ENCODE data around the gene CDK9. TPM values are rescaled to one million over a fixed set of nuclear protein-coding genes. Genes with fewer than 3 reads are reported as not detected.

The CDK9 gene
- total and polyA plus RNA-seq, 10 of the 15 experiments (the other 5 are each of a cell fraction or from before 2014, with no cell fraction given): 7.3 to 92.6 (median 51.6) TPM

DNA sequence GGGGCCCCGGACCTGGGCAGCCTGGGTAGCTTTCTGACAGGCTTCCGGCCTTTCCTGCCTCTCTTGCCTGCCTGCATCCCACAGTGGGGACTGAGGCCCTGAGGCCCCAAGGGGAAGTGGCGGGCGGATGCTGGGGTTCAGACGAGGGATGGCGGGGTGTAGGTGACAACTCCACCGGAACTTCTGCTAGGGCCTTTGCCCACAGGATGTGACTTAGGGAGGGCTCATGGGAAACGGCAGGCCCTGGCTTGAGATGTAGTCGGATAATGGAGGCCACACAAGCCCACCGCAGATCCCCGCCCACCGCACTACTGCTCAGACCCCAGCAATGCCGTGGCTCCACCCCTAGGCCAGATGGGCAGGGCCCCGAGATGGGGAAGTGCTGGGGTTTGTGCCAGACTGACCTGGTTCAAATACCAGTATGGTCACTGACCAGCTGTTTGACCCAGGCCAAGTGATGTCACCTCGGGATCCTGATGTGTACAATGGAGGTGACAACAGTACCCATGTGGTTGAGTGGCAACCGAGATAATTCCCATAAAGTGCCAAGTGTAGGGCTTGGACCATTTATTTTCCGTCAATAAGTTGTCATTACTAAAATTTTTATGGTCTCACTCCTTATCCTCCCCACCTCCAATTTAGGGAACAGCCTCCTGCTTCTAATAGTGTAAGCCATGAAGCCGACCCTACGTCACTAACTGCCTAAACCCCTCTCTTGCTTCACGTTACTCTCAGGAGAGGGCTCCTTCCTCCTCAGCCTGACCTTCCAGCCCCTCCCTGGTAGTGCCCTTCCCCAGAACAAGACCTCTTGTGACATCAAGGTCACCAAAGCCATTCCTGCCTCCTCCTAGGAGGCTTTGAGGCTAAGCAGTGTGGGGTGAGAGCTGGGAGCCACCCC lies 2.5 kb upstream of the CDK9 start (continued):
- TF ChIP-seq BHLHE40 (IDR thresholded peaks at IDR 0.05; ENCODE audit: borderline replicate concordance in 1 of 2, low read depth in 2 of 2, low read length in 1 of 2) (no peak), MTA2 (IDR thresholded peaks at IDR 0.05; ENCODE audit: low read depth) (peak; percentile 31; the same call in 1 of the 2 replicates), JUND (IDR thresholded peaks at IDR 0.05; ENCODE audit: low read depth, low read length) (no peak), BACH1 (IDR thresholded peaks at IDR 0.05; ENCODE audit: borderline replicate concordance) (0 out of 2 replicates have a peak, but pooled peaks have one; percentile 8), RFX5 (IDR thresholded peaks at IDR 0.05; ENCODE audit: low read depth, low read length) (no peak), NRF1 (conservative IDR thresholded peaks at IDR 0.05; ENCODE audit: low read depth, low read length) (no peak), ZNF217 (IDR thresholded peaks at IDR 0.05) (no peak), EGR1 (IDR thresholded peaks at IDR 0.05; ENCODE audit: borderline replicate concordance in 1 of 2, low read depth in 2 of 2, low read length in 2 of 2) (no peak), FOXK2 (IDR thresholded peaks at IDR 0.05) (no peak), IRF4 (IDR thresholded peaks at IDR 0.05; ENCODE audit: low read depth, low read length) (no peak), SMAD5 (IDR thresholded peaks at IDR 0.05; ENCODE audit: low read depth) (no peak), HCFC1 (IDR thresholded peaks at IDR 0.05; ENCODE audit: low read length) (no peak)
- TF ChIP-seq, protein P1, sequence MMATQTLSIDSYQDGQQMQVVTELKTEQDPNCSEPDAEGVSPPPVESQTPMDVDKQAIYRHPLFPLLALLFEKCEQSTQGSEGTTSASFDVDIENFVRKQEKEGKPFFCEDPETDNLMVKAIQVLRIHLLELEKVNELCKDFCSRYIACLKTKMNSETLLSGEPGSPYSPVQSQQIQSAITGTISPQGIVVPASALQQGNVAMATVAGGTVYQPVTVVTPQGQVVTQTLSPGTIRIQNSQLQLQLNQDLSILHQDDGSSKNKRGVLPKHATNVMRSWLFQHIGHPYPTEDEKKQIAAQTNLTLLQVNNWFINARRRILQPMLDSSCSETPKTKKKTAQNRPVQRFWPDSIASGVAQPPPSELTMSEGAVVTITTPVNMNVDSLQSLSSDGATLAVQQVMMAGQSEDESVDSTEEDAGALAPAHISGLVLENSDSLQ (IDR thresholded peaks at IDR 0.05): peak; percentile 37
- TF ChIP-seq, protein P2, sequence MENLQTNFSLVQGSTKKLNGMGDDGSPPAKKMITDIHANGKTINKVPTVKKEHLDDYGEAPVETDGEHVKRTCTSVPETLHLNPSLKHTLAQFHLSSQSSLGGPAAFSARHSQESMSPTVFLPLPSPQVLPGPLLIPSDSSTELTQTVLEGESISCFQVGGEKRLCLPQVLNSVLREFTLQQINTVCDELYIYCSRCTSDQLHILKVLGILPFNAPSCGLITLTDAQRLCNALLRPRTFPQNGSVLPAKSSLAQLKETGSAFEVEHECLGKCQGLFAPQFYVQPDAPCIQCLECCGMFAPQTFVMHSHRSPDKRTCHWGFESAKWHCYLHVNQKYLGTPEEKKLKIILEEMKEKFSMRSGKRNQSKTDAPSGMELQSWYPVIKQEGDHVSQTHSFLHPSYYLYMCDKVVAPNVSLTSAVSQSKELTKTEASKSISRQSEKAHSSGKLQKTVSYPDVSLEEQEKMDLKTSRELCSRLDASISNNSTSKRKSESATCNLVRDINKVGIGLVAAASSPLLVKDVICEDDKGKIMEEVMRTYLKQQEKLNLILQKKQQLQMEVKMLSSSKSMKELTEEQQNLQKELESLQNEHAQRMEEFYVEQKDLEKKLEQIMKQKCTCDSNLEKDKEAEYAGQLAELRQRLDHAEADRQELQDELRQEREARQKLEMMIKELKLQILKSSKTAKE (IDR thresholded peaks at IDR 0.05; ENCODE audit: low read depth, poor library complexity, severe bottlenecking): no peak
- TF ChIP-seq, protein P3, sequence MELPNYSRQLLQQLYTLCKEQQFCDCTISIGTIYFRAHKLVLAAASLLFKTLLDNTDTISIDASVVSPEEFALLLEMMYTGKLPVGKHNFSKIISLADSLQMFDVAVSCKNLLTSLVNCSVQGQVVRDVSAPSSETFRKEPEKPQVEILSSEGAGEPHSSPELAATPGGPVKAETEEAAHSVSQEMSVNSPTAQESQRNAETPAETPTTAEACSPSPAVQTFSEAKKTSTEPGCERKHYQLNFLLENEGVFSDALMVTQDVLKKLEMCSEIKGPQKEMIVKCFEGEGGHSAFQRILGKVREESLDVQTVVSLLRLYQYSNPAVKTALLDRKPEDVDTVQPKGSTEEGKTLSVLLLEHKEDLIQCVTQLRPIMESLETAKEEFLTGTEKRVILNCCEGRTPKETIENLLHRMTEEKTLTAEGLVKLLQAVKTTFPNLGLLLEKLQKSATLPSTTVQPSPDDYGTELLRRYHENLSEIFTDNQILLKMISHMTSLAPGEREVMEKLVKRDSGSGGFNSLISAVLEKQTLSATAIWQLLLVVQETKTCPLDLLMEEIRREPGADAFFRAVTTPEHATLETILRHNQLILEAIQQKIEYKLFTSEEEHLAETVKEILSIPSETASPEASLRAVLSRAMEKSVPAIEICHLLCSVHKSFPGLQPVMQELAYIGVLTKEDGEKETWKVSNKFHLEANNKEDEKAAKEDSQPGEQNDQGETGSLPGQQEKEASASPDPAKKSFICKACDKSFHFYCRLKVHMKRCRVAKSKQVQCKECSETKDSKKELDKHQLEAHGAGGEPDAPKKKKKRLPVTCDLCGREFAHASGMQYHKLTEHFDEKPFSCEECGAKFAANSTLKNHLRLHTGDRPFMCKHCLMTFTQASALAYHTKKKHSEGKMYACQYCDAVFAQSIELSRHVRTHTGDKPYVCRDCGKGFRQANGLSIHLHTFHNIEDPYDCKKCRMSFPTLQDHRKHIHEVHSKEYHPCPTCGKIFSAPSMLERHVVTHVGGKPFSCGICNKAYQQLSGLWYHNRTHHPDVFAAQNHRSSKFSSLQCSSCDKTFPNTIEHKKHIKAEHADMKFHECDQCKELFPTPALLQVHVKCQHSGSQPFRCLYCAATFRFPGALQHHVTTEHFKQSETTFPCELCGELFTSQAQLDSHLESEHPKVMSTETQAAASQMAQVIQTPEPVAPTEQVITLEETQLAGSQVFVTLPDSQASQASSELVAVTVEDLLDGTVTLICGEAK (IDR thresholded peaks at IDR 0.05; ENCODE audit: borderline replicate concordance): peak; percentile 44; the same call in 1 of the 2 replicates
